Measurements from ENCODE around the gene MAML2.
"Not testable (repeated sequence)": the region's sequence is repeated elsewhere in the genome, so short reads cannot be mapped to it uniquely, and the experiment has no call there.

MAML2 gene

DNA sequence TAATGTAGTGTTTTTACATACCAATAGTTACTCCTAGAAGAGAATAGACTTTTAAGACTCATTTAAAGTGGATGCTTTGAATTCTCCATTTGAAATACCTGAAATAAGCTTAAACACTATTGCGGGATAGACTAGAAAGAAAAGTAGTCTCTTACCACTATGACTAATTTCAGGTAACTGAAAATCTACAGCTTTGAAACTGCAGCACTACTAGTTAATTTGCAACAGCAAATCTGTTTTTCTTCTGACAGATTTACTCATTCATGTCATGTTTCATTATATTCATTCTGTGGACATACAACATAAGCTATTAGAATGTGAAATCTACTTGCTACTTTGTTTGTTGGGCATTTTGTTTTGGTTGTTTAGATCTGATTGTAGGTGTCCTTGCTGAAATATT, 153.6 kb downstream of the MAML2 start:
- Histone ChIP-seq H3K9ac (ENCODE audit: low read depth, low read length) (no peak overlapping the region), H3K36me3 (ENCODE audit: insufficient read depth, low read length) (no peaks in the 10 kb centered on the region), H3K4me1 (ENCODE audit: insufficient read depth, low read length) (peaks cover 41% of the 10 kb centered on the region), H3K27me3 (ENCODE audit: insufficient read depth, low read length) (no peaks in the 10 kb centered on the region), H3K27ac (ENCODE audit: low read depth, low read length) (no peak overlapping the region), H3K4me3 (ENCODE audit: low read length) (no peak overlapping the region), H3K9me3 (ENCODE audit: insufficient read depth, low read depth, low read length) (no peaks in the 10 kb centered on the region)
- 100% methylated on average over 1 of the region's 1 CpG for WGBS

DNA sequence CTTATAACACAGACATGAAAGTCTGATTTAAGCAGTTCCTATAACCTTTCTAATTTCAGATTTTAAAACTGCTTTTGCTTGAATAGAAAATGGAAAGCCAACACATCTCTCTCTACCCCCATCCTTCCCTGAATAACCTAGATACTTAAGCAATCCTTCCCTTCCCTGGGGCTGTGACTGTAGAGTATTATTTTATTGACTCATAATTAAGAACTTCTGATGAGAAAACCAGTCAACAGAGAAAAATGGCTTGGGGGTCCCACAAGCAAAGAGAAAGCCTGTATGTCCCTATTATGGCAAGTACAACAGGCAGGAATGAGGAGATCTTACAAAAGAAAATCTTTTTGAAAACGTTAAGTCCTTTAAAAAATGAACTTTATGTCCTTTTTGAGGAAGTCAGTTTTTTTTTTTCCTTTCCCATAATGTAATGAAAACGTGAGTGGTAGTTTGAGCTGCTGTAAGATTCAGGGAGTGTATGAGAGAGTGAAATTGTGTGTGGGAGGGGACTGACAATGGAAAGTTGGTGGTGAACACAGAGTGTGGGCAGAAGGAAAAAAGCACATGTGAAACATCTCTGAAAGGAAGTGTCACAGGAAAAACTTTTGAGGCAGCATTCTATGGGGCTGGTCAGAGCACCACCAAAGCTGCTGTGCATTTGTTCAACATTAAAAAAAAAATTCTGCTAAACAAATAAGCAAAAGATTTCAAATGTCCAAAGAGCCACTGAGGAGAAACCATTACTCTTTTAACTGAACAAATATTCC, 154.6 kb downstream of the MAML2 start:
- 57% methylated on average over 2 of the region's 2 CpGs for WGBS
- no peak overlapping the region for H3K27ac ChIP-seq (ENCODE audit: low read depth, low read length)
- H3K4me1 ChIP-seq (ENCODE audit: insufficient read depth, low read length), result peaks cover 32% of the 10 kb centered on the region
- H3K27me3 ChIP-seq (ENCODE audit: insufficient read depth, low read length), result no peaks in the 10 kb centered on the region
- no peaks in the 10 kb centered on the region for H3K9me3 ChIP-seq (ENCODE audit: insufficient read depth, low read depth, low read length)
- H3K36me3 ChIP-seq (ENCODE audit: insufficient read depth, low read length), result no peaks in the 10 kb centered on the region
- H3K4me3 ChIP-seq (ENCODE audit: low read length), result no peak overlapping the region
- peak overlapping the region; percentile 19; the same call in 1 of the 2 replicates for H3K9ac ChIP-seq (ENCODE audit: low read depth, low read length)

DNA sequence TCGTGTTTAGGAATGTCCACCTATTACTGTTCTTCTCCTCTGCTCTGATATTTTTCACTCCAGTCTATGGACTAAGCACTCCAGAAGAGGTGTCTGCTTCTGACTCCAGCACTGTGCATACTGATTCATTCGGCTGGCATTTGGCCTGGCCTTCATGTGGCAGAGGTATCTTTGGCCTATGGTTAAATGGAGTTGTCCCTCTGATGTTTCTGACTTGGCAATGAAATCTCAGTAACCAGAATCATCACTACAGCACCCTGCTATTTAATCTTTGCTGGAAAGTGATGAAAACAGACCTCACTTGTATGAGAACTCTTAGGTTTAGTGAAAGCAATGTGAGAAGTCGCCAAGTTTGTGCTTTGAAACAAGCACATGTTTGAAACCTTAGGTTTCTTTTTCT, 155.2 kb downstream of the MAML2 start:
- Histone ChIP-seq H3K9ac (ENCODE audit: low read depth, low read length) (no peak overlapping the region), H3K27me3 (ENCODE audit: insufficient read depth, low read length) (no peaks in the 10 kb centered on the region), H3K9me3 (ENCODE audit: insufficient read depth, low read depth, low read length) (no peaks in the 10 kb centered on the region), H3K4me3 (ENCODE audit: low read length) (no peak overlapping the region), H3K36me3 (ENCODE audit: insufficient read depth, low read length) (no peaks in the 10 kb centered on the region), H3K27ac (ENCODE audit: low read depth, low read length) (no peak overlapping the region), H3K4me1 (ENCODE audit: insufficient read depth, low read length) (peaks cover 32% of the 10 kb centered on the region)
- 88% methylated on average over 3 of the region's 3 CpGs for WGBS

DNA sequence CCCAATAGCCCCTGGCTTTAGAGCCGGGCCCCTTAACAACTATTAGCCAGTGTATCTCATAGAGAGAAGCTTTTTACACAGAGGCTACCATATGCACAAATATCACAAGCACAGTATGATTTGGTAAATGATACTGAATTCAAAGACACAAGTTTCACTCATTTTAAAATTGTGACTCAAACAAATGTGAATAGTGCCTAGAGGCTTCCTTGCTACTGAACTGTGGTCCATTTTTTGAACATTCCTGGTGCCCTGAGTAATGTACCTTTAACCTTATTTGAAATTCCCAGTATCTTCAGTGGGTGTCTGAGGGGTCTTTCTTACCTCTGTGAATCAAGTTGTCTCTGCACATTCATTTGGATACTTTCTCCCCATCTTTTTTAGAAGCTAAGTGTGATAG, 156.2 kb downstream of the MAML2 start:
- H3K4me3 ChIP-seq (ENCODE audit: low read length), result no peak overlapping the region
- H3K4me1 ChIP-seq (ENCODE audit: insufficient read depth, low read length), result peaks cover 35% of the 10 kb centered on the region
- H3K36me3 ChIP-seq (ENCODE audit: insufficient read depth, low read length), result no peaks in the 10 kb centered on the region
- WGBS, result 86% methylated on average over 1 of the region's 1 CpG
- H3K27me3 ChIP-seq (ENCODE audit: insufficient read depth, low read length), result no peaks in the 10 kb centered on the region
- H3K9me3 ChIP-seq (ENCODE audit: insufficient read depth, low read depth, low read length), result no peaks in the 10 kb centered on the region
- no peak overlapping the region for H3K9ac ChIP-seq (ENCODE audit: low read depth, low read length)
- no peak overlapping the region for H3K27ac ChIP-seq (ENCODE audit: low read depth, low read length)

DNA sequence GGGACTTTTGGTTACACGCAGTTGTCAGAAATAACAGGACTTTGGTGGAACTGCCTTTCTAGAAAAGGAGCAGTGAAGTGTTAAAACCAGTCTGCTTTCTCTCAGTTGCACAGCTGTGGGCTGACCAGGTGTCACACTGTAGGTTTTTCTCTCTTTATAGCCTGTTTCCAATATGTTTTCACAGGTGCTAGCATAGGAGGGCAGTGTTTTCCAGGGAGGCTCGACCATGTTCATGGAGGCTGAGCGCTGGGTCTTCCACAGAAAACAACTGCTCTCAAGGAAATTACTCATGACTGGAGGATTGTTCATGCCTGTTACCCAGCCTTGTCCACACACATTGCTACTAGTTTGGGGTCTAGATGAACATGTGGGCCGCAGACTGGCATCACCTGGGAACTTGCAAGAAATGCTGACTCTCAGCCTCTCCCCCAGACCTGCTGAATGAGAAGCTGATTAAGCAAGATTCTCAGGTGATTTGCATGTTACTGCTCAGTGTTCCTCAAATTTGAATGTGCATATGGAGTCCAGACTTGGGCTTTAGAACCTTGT, 157.7 kb downstream of the MAML2 start:
- no peaks in the 10 kb centered on the region for H3K36me3 ChIP-seq (ENCODE audit: insufficient read depth, low read length)
- H3K9me3 ChIP-seq (ENCODE audit: insufficient read depth, low read depth, low read length), result no peaks in the 10 kb centered on the region
- no peak overlapping the region for H3K27ac ChIP-seq (ENCODE audit: low read depth, low read length)
- 85% methylated on average over 4 of the region's 4 CpGs for WGBS
- H3K9ac ChIP-seq (ENCODE audit: low read depth, low read length), result no peak overlapping the region
- H3K4me3 ChIP-seq (ENCODE audit: low read length), result no peak overlapping the region
- H3K4me1 ChIP-seq (ENCODE audit: insufficient read depth, low read length), result peaks cover 46% of the 10 kb centered on the region
- H3K27me3 ChIP-seq (ENCODE audit: insufficient read depth, low read length), result no peaks in the 10 kb centered on the region

DNA sequence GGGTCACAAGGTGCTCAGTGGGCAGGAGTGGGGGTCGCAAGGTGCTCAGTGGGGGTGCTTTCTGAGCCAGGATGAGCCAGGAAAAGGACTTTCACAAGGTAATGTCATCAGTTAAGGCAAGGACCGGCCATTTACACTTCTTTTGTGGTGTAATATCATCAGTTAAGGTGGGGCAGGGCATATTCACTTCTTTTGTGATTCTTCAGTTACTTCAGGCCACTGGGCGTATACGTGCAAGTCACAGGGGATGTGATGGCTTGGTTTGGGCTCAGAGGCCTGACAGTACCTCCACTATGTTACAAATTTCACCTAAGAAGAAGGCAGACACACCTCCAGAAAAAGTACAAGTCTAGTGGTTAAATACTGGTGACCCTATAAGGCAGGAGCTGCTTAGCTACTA, 162.1 kb downstream of the MAML2 start:
- Histone ChIP-seq H3K4me1 (ENCODE audit: insufficient read depth, low read length) (peaks cover 27% of the 10 kb centered on the region), H3K27ac (ENCODE audit: low read depth, low read length) (peak overlapping the region; percentile 81; the same call in 1 of the 2 replicates)
- not testable (repeated sequence) for H3K36me3 ChIP-seq (ENCODE audit: insufficient read depth, low read length); H3K4me3 ChIP-seq (ENCODE audit: low read length); H3K9ac ChIP-seq (ENCODE audit: low read depth, low read length); H3K9me3 ChIP-seq (ENCODE audit: insufficient read depth, low read depth, low read length); H3K27me3 ChIP-seq (ENCODE audit: insufficient read depth, low read length)
- WGBS, result 7% methylated on average over 4 of the region's 4 CpGs

DNA sequence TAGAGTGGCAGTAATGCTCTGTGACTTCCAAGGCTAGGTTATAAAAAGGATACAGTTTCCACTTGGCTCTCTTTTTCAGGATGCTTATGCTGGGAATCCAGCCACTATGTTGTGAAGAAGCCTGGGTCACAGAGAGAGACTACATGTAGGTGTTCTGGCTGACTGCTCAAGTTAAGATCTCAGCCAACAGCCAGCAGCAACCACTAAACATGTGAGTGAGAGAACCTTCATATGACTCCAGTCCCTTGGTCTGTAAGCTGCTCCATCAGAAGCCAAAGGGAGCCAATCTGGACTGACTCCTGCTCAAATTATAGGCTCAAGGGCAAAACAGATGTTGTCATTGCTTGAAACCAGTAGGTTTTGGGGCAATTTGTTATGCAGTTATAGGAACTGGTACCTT, 162.7 kb downstream of the MAML2 start:
- H3K27ac ChIP-seq (ENCODE audit: low read depth, low read length), result peak overlapping the region; percentile 82
- H3K4me1 ChIP-seq (ENCODE audit: insufficient read depth, low read length), result peaks cover 24% of the 10 kb centered on the region
- no peaks in the 10 kb centered on the region for H3K36me3 ChIP-seq (ENCODE audit: insufficient read depth, low read length)
- no peaks in the 10 kb centered on the region for H3K27me3 ChIP-seq (ENCODE audit: insufficient read depth, low read length)
- H3K9ac ChIP-seq (ENCODE audit: low read depth, low read length), result no peak overlapping the region
- H3K9me3 ChIP-seq (ENCODE audit: insufficient read depth, low read depth, low read length), result no peaks in the 10 kb centered on the region
- no peak overlapping the region for H3K4me3 ChIP-seq (ENCODE audit: low read length)

DNA sequence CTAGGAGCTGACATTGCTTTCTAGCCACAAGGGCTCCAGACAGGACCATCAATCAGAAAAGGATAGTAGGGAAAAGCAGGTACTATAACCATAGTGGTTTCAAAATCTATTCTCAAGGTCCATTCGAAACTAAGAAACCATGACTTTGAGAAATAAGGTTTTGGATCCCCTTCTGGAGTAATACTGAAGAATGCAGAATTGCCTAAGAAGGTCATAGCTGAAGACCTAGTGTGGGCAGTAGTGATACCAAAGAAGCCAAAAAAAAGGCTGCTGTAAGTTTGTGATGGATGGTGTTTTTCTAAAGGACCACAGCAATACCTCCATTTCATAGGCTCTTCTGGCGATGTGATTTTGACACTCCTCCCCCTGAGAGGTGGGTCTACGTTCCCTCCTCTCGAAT, 163.1 kb downstream of the MAML2 start:
- no peak overlapping the region for H3K9ac ChIP-seq (ENCODE audit: low read depth, low read length)
- H3K27me3 ChIP-seq (ENCODE audit: insufficient read depth, low read length), result no peaks in the 10 kb centered on the region
- peak overlapping the region; percentile 82; the same call in 1 of the 2 replicates for H3K27ac ChIP-seq (ENCODE audit: low read depth, low read length)
- 82% methylated on average over 4 of the region's 4 CpGs for WGBS
- H3K9me3 ChIP-seq (ENCODE audit: insufficient read depth, low read depth, low read length), result no peaks in the 10 kb centered on the region
- H3K4me1 ChIP-seq (ENCODE audit: insufficient read depth, low read length), result peaks cover 21% of the 10 kb centered on the region; the same call in 1 of the 2 replicates
- H3K4me3 ChIP-seq (ENCODE audit: low read length), result no peak overlapping the region
- H3K36me3 ChIP-seq (ENCODE audit: insufficient read depth, low read length), result no peaks in the 10 kb centered on the region

DNA sequence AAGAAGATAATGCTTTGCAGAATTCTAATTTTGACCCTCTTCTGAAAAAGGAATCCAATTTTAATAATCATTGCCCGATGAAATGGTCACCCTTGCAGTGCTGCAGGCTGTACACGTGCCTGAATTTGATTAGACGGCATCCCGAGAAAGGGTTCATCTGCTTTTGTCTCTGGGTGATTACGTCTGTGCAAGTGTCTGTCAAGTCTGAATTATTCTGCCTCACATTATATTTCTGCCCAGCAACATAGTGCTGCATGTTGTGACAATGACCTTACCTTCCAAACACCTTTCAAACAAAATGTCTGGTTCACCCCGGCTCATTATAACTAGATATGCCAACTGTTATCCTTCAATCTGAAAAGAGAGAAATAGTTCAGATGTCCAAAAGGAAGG, 164.1 kb downstream of the MAML2 start:
- no peak overlapping the region for H3K4me3 ChIP-seq (ENCODE audit: low read length)
- H3K4me1 ChIP-seq (ENCODE audit: insufficient read depth, low read length), result peaks cover 19% of the 10 kb centered on the region; the same call in 1 of the 2 replicates
- no peak overlapping the region for H3K27ac ChIP-seq (ENCODE audit: low read depth, low read length)
- no peaks in the 10 kb centered on the region for H3K36me3 ChIP-seq (ENCODE audit: insufficient read depth, low read length)
- no peaks in the 10 kb centered on the region for H3K9me3 ChIP-seq (ENCODE audit: insufficient read depth, low read depth, low read length)
- H3K9ac ChIP-seq (ENCODE audit: low read depth, low read length), result no peak overlapping the region
- H3K27me3 ChIP-seq (ENCODE audit: insufficient read depth, low read length), result no peaks in the 10 kb centered on the region
- 96% methylated on average over 6 of the region's 6 CpGs for WGBS

DNA sequence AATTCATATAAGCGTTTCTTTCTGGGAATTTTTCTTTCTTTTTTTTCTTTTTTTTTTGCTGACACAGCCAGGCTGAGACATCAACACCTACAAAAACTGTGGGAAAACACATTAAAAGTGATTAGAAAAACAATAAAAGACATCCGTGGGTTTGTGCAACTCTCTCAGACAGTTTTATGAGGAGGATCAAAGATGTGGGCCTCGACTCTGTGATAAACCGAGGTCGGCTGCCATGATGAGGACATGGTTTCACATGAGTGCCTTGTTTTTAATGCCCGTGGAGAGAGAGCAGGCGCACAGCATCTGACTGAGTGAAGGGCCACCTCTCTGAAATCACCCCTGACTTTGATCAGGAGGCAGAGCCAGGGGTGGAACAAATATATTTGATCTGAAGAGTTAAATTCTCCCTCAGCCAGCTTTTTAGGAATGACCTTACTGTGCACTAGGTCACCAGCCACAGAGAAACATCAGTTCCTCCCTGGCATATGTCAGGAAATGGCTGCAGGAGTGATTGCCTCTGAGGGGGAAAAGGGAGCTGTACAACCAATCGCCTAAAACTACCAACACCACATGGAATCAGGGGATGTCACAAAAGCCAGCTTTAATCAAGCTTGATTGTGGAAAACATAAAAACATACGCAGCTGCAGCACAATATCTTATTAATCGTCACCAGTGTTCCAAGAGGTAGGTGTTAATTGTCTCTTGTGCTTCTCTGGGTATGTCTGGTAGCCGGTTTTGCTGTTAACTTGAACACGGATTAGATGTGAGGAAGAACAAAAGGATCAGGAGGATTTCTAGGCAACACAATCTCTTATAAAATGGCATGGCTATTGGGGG, 164.7 kb downstream of the MAML2 start:
- no peak overlapping the region for H3K9ac ChIP-seq (ENCODE audit: low read depth, low read length)
- H3K9me3 ChIP-seq (ENCODE audit: insufficient read depth, low read depth, low read length), result no peaks in the 10 kb centered on the region
- H3K36me3 ChIP-seq (ENCODE audit: insufficient read depth, low read length), result no peaks in the 10 kb centered on the region
- H3K4me3 ChIP-seq (ENCODE audit: low read length), result no peak overlapping the region
- WGBS, result 88% methylated on average over 11 of the region's 12 CpGs
- H3K27ac ChIP-seq (ENCODE audit: low read depth, low read length), result no peak overlapping the region
- H3K27me3 ChIP-seq (ENCODE audit: insufficient read depth, low read length), result no peaks in the 10 kb centered on the region
- peaks cover 19% of the 10 kb centered on the region; the same call in 1 of the 2 replicates for H3K4me1 ChIP-seq (ENCODE audit: insufficient read depth, low read length)

DNA sequence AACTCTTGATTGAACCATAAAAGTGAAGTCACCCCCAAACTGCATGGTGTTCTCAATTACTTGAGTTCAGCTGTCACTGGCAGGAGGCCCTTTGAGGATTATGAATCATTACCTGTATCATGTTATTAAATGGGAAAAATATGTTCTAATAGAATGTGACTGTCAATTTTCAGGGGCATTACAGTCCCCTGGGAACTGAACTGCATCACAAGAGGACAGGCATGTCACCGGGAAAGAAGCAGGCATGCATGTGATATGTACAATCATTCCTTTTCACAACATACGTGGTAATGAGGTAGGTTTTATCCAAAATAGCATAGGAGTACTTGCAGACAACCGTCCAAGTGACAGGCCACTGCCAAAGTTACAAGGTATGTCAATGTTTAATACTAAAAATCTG, 165.8 kb downstream of the MAML2 start:
- Histone ChIP-seq H3K36me3 (ENCODE audit: insufficient read depth, low read length) (no peaks in the 10 kb centered on the region), H3K27ac (ENCODE audit: low read depth, low read length) (no peak overlapping the region), H3K4me3 (ENCODE audit: low read length) (no peak overlapping the region), H3K4me1 (ENCODE audit: insufficient read depth, low read length) (peaks cover 19% of the 10 kb centered on the region; the same call in 1 of the 2 replicates), H3K9me3 (ENCODE audit: insufficient read depth, low read depth, low read length) (no peaks in the 10 kb centered on the region), H3K9ac (ENCODE audit: low read depth, low read length) (no peak overlapping the region), H3K27me3 (ENCODE audit: insufficient read depth, low read length) (no peaks in the 10 kb centered on the region)
- WGBS, result 91% methylated on average over 3 of the region's 3 CpGs

All from HUES64 (cell line).